WTC11 (cell line): ENCODE measurements around the gene PRPF6. TPM values are rescaled to one million over a fixed set of nuclear protein-coding genes. Genes with fewer than 3 reads are reported as not detected.

Source experiments
- ATAC-seq: fragments of 200-7000 bp; cut with Tn5 transposase; 2 replicates; pipeline ENCODE4 v1.10.0; 2021; ENCODE audit warnings: mild to moderate bottlenecking, moderate library complexity
- CTCF ChIA-PET: fragments of 300-600 bp; sonication (Branson Sonifier 250); formaldehyde crosslinking; loops from one replicate; lab custom pipeline; 2021; ENCODE audit warnings: antibody characterized with exemption; lab: Charles Lee
- POLR2A ChIA-PET: fragments of 350-600 bp; sonication (Branson Sonifier 250); formaldehyde crosslinking; loops from one replicate; lab custom pipeline; 2021; ENCODE audit warnings: antibody characterized with exemption; lab: Charles Lee
- DNase-seq: peaks from one replicate; pipeline ENCODE4 v3.0.0; 2021; ENCODE audit warnings: low spot score
- H3K27ac Mint-ChIP-seq: 2 replicates; pipeline ENCODE4 v1.8.0; 2021; ENCODE audit warnings: mixed read lengths
- H3K27me3 Mint-ChIP-seq: 2 replicates; pipeline ENCODE4 v1.8.0; 2021; ENCODE audit warnings: low read depth, mild to moderate bottlenecking, moderate library complexity, mixed read lengths
- H3K36me3 Mint-ChIP-seq: 2 replicates; pipeline ENCODE4 v1.8.0; 2021; ENCODE audit warnings: mixed read lengths
- H3K4me1 Mint-ChIP-seq: 2 replicates; pipeline ENCODE4 v1.8.0; 2022; ENCODE audit warnings: mixed read lengths
- H3K4me3 Mint-ChIP-seq: 2 replicates; pipeline ENCODE4 v1.8.0; 2021; ENCODE audit warnings: mild to moderate bottlenecking, moderate library complexity, mixed read lengths
- H3K9me3 Mint-ChIP-seq: 2 replicates; pipeline ENCODE4 v1.8.0; 2021; ENCODE audit warnings: mixed read lengths
- E2F5 ChIP-seq: sonication (generic); formaldehyde crosslinking; IDR thresholded peaks from 2 replicates; pipeline ENCODE4 v1.8.1; 2022; ENCODE audit warnings: mild to moderate bottlenecking, moderate library complexity, missing genetic modification reagents
- EMX1 ChIP-seq: fragments of 250-450 bp; sonication (Bioruptor Pico); IDR thresholded peaks from 2 replicates; pipeline ENCODE4 v1.8.0; 2021; ENCODE audit warnings: mild to moderate bottlenecking
- FOXP4 ChIP-seq: sonication (generic); formaldehyde crosslinking; IDR thresholded peaks from 2 replicates; pipeline ENCODE4 v1.8.0; 2022; ENCODE audit warnings: mild to moderate bottlenecking, missing genetic modification reagents
- GABPB1 ChIP-seq: sonication (generic); formaldehyde crosslinking; IDR thresholded peaks from 2 replicates; pipeline ENCODE4 v1.8.1; 2023; ENCODE audit warnings: mild to moderate bottlenecking, missing genetic modification reagents
- MLX ChIP-seq: sonication (generic); formaldehyde crosslinking; IDR thresholded peaks from 2 replicates; pipeline ENCODE4 v1.8.1; 2023; ENCODE audit warnings: mild to moderate bottlenecking, missing genetic modification reagents, moderate library complexity
- NR3C1 ChIP-seq: sonication (generic); formaldehyde crosslinking; conservative IDR thresholded peaks from 2 replicates; pipeline ENCODE4 v1.8.1; 2023; ENCODE audit warnings: low read depth, mild to moderate bottlenecking, missing genetic modification reagents
- SMAD3 ChIP-seq: sonication (generic); formaldehyde crosslinking; IDR thresholded peaks from 2 replicates; pipeline ENCODE4 v1.8.0; 2022; ENCODE audit warnings: missing genetic modification reagents, mild to moderate bottlenecking, borderline replicate concordance
- SP1 ChIP-seq: sonication (generic); formaldehyde crosslinking; conservative IDR thresholded peaks from 2 replicates; pipeline ENCODE4 v1.8.1; 2022; ENCODE audit warnings: missing genetic modification reagents
- TCF7 ChIP-seq: sonication (generic); formaldehyde crosslinking; IDR thresholded peaks from 2 replicates; pipeline ENCODE4 v1.8.0; 2022; ENCODE audit warnings: mild to moderate bottlenecking, low read depth, missing genetic modification reagents, moderate library complexity
- TP53 ChIP-seq: sonication (generic); formaldehyde crosslinking; IDR thresholded peaks from 2 replicates; pipeline ENCODE4 v1.8.1; 2023; ENCODE audit warnings: mild to moderate bottlenecking, missing genetic modification reagents
- USF2 ChIP-seq: sonication (generic); formaldehyde crosslinking; IDR thresholded peaks from 2 replicates; pipeline ENCODE4 v1.8.1; 2023; ENCODE audit warnings: mild to moderate bottlenecking, missing genetic modification reagents, moderate library complexity
- ZBTB43 ChIP-seq: sonication (generic); formaldehyde crosslinking; IDR thresholded peaks from 2 replicates; pipeline ENCODE4 v1.8.1; 2023; ENCODE audit warnings: mild to moderate bottlenecking, missing genetic modification reagents
- ZMAT4 ChIP-seq: fragments of 250-450 bp; sonication (Bioruptor Pico); IDR thresholded peaks from 2 replicates; pipeline ENCODE4 v1.9.0; 2021; ENCODE audit warnings: mild to moderate bottlenecking
- ZNF121 ChIP-seq: sonication (generic); formaldehyde crosslinking; IDR thresholded peaks from 2 replicates; pipeline ENCODE4 v1.8.0; 2023; ENCODE audit warnings: missing genetic modification reagents
- ZNF232 ChIP-seq: sonication (generic); formaldehyde crosslinking; IDR thresholded peaks from 2 replicates; pipeline ENCODE4 v1.8.0; 2022; ENCODE audit warnings: mild to moderate bottlenecking, missing genetic modification reagents
- ZNF396 ChIP-seq: fragments of 250-450 bp; sonication (Bioruptor Pico); IDR thresholded peaks from 2 replicates; pipeline ENCODE4 v1.8.0; 2021; ENCODE audit warnings: mild to moderate bottlenecking, moderate library complexity, borderline replicate concordance
- total RNA-seq: library from RNA; stranded (reverse); gene quantifications from 3 replicates; pipeline ENCODE4 v1.2.3, GENCODE V29; 2021
- TF ChIP-seq, protein P1 (sequence below): sonication (generic); formaldehyde crosslinking; IDR thresholded peaks from 2 replicates; pipeline ENCODE4 v1.8.0; 2023; ENCODE audit warnings: missing genetic modification reagents

Gene PRPF6
- total RNA-seq, 1 experiment from 2014 or later: 79.4 TPM

DNA sequence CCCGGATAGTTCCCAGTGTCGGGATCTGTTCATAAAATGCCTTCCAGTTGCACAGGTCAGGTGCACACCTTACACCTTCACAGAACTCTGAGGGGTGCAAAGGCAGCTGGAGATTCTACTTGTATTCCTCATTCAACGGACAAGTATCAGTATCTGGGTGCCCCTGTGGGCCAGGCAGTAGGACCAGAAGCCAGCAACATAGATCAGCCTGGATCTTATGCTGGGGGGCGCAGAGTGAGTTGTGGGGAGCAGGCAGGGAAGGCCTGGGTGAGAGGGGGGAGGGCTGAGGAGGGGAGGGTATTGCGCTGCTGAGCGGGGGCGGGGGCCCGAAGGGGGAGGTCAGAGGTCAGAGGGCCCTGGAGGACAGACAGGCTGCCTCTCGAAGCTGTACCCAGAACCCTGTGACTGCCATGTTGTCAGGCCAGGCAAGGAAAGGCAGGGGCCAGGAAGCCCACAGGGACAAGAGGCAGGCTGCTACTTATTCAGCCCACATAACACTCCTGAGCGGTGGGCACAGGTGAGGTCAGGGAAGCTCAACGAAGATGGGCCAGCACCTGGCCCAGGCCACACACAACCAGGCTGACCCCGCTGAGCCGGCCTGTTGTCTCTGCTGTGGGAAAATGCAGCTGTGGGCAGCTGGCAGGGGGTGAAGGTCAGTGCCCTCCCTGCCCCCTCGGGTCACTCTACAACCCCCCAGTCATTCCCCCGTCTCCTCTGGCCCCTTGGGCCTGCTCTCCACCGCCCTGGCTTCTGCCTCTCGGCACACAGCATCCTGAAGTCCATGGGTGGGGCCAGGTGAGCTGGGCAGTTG is 100.1 kb downstream of the PRPF6 start:
- TF ChIP-seq NR3C1 (CRISPR knock-in tag) (no peak), FOXP4 (CRISPR knock-in tag) (no peak), ZNF232 (CRISPR knock-in tag) (no peak), ZNF396 (CRISPR knock-in tag) (no peak), SP1 (no peak), ZNF121 (CRISPR knock-in tag) (no peak)
- TF ChIP-seq, protein P1, sequence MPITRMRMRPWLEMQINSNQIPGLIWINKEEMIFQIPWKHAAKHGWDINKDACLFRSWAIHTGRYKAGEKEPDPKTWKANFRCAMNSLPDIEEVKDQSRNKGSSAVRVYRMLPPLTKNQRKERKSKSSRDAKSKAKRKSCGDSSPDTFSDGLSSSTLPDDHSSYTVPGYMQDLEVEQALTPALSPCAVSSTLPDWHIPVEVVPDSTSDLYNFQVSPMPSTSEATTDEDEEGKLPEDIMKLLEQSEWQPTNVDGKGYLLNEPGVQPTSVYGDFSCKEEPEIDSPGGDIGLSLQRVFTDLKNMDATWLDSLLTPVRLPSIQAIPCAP: no peak
- CTCF ChIA-PET: interaction anchor here (1.1 to 4.2 kb wide), 9 partner anchors 11 to 295 kb away, joined by 3 to 119 read pairs (median 12); partner anchors contain the start of genes PRPF6 and SAMD10
- Mint-ChIP-seq H3K27me3 (peaks cover 50% of the 10 kb centered on the region), H3K9me3 (no peaks in the 10 kb centered on the region), H3K4me1 (peaks cover 30% of the 10 kb centered on the region), H3K27ac (no peak overlapping the region), H3K36me3 (no peaks in the 10 kb centered on the region), H3K4me3 (peak overlapping the region; percentile 80)
- DNase-seq: no peak
- POLR2A ChIA-PET: interaction anchor here (1.1 kb wide), 1 partner anchor 15 kb away, joined by 4 read pairs; no protein-coding TSS in a partner anchor
- no peak for ATAC-seq

- CTCF ChIA-PET: interaction anchor here (2.7 to 4.2 kb wide), 6 partner anchors 15 to 101 kb away, joined by 10 to 119 read pairs (median 16); partner anchors contain the start of genes PRPF6 and SAMD10
- no peak overlapping the region for H3K27ac Mint-ChIP-seq
- no peak for DNase-seq
- no peak for ATAC-seq
- peaks cover 54% of the 10 kb centered on the region for H3K27me3 Mint-ChIP-seq
- peaks cover 30% of the 10 kb centered on the region for H3K4me1 Mint-ChIP-seq
- no peaks in the 10 kb centered on the region for H3K9me3 Mint-ChIP-seq
- POLR2A ChIA-PET: no interaction called here
- no peaks in the 10 kb centered on the region for H3K36me3 Mint-ChIP-seq
- H3K4me3 Mint-ChIP-seq: peak overlapping the region; percentile 20; the same call in 1 of the 2 replicates
- no peak for TF ChIP-seq EMX1
- TF ChIP-seq E2F5 (CRISPR knock-in tag): no peak
- no peak for TF ChIP-seq GABPB1 (CRISPR knock-in tag)
- no peak for TF ChIP-seq SMAD3
- TF ChIP-seq MLX (CRISPR knock-in tag): no peak
- TF ChIP-seq USF2 (CRISPR knock-in tag): no peak
- TF ChIP-seq TCF7 (CRISPR knock-in tag): no peak
- no peak for TF ChIP-seq FOXP4 (CRISPR knock-in tag)
- no peak for TF ChIP-seq ZMAT4 (CRISPR knock-in tag)
- no peak for TF ChIP-seq ZBTB43 (CRISPR knock-in tag)
- no peak for TF ChIP-seq TP53
Observed at GRCh38 chr20:64081624-64081964, 100.7 kb downstream of the PRPF6 start.
